Astrocyte of the cerebellum (primary cell): ENCODE results near the gene ITGA2.

Experiments used
- DNase-seq: peaks from one replicate; pipeline ENCODE4 v3.0.0-alpha.2; 2011; ENCODE audit warnings: low read depth
- H3K4me3 ChIP-seq: 2 replicates; pipeline ENCODE4 v1.5.1; 2011; ENCODE audit warnings: mild to moderate bottlenecking, low read depth, low read length, moderate library complexity
- CTCF ChIP-seq: IDR thresholded peaks from 2 replicates; pipeline ENCODE4 v1.5.1; 2012; ENCODE audit warnings: low read length, low read depth, moderate library complexity, mild to moderate bottlenecking; ENCODE audit errors: missing control alignments
- in situ Hi-C: cut with HindIII; loops from 2 replicates; pipeline ENCODE4 v1.10.0; 2017; ENCODE audit warnings: low sequenced_read_pairs

ITGA2 gene

GRCh38 chr5:53001541-53001940, 12.4 kb downstream of the ITGA2 start:
- TF ChIP-seq CTCF = no peak
- in situ Hi-C loops = no loop called here
- H3K4me3 ChIP-seq = no peak overlapping the region
- DNase-seq = no peak

- TF ChIP-seq CTCF = no peak
- in situ Hi-C loops = no loop called here
- no peak for DNase-seq
- H3K4me3 ChIP-seq = no peak overlapping the region
These were observed 13.3 kb downstream of the ITGA2 start for GRCh38 chr5:53002491-53002890.

GRCh38 chr5:53003144-53003543, 14.0 kb downstream of the ITGA2 start:
- no peak for TF ChIP-seq CTCF
- no peak overlapping the region for H3K4me3 ChIP-seq
- no peak for DNase-seq
- in situ Hi-C loops = no loop called here

- no peak overlapping the region for H3K4me3 ChIP-seq
- TF ChIP-seq CTCF = no peak
- in situ Hi-C loops = no loop called here
- DNase-seq = no peak
These were observed 18.0 kb downstream of the ITGA2 start for GRCh38 chr5:53006911-53007890.

GRCh38 chr5:53008751-53009150, 19.6 kb downstream of the ITGA2 start:
- DNase-seq = no peak
- TF ChIP-seq CTCF = no peak
- no peak overlapping the region for H3K4me3 ChIP-seq
- in situ Hi-C loops = no loop called here

- TF ChIP-seq CTCF = no peak
- no peak for DNase-seq
- in situ Hi-C loops = no loop called here
- no peak overlapping the region for H3K4me3 ChIP-seq
These were observed 20.7 kb downstream of the ITGA2 start for GRCh38 chr5:53009816-53010215.
